HEK293 (cell line): Measurements from ENCODE around the gene NRP1.

Source experiments
- CTCF ChIP-seq: fragments of 450-650 bp; formaldehyde crosslinking; IDR thresholded peaks from 2 replicates; pipeline ENCODE4 v1.5.1; 2016; ENCODE audit warnings: missing biosample characterization, missing genetic modification characterization
- EGR2 ChIP-seq: fragments of 450-650 bp; formaldehyde crosslinking; IDR thresholded peaks from 2 replicates; pipeline ENCODE4 v1.5.1; 2016; ENCODE audit warnings: low read depth, missing biosample characterization, missing genetic modification characterization
- FEZF1 ChIP-seq: fragments of 450-650 bp; formaldehyde crosslinking; IDR thresholded peaks from 2 replicates; pipeline ENCODE4 v1.5.1; 2016; ENCODE audit warnings: missing biosample characterization, missing genetic modification characterization
- PRDM1 ChIP-seq: fragments of 450-650 bp; formaldehyde crosslinking; IDR thresholded peaks from 2 replicates; pipeline ENCODE4; 2016; ENCODE audit warnings: missing biosample characterization, missing genetic modification characterization
- REST ChIP-seq: fragments of 450-650 bp; formaldehyde crosslinking; IDR thresholded peaks from 2 replicates; pipeline ENCODE4 v1.5.1; 2016; ENCODE audit warnings: missing biosample characterization, missing genetic modification characterization
- YY1 ChIP-seq: fragments of 450-650 bp; formaldehyde crosslinking; IDR thresholded peaks from 2 replicates; pipeline ENCODE4 v1.5.1; 2018; ENCODE audit warnings: missing biosample characterization, missing genetic modification characterization
- ZBTB21 ChIP-seq: fragments of 450-650 bp; formaldehyde crosslinking; IDR thresholded peaks from 2 replicates; pipeline ENCODE4 v1.5.1; 2017; ENCODE audit warnings: missing biosample characterization, missing genetic modification characterization
- ZBTB7A ChIP-seq: fragments of 450-650 bp; formaldehyde crosslinking; IDR thresholded peaks from 2 replicates; pipeline ENCODE4 v1.5.1; 2016; ENCODE audit warnings: low read depth, missing biosample characterization, missing genetic modification characterization
- ZNF140 ChIP-seq: fragments of 450-650 bp; formaldehyde crosslinking; IDR thresholded peaks from 2 replicates; pipeline ENCODE4 v1.5.1; 2016; ENCODE audit warnings: missing biosample characterization, missing genetic modification characterization
- ZNF707 ChIP-seq: fragments of 450-650 bp; formaldehyde crosslinking; IDR thresholded peaks from 2 replicates; pipeline ENCODE4 v1.5.1; 2016; ENCODE audit warnings: missing biosample characterization, missing genetic modification characterization
- ZNF785 ChIP-seq: fragments of 450-650 bp; formaldehyde crosslinking; IDR thresholded peaks from 2 replicates; pipeline ENCODE4 v1.5.1; 2016; ENCODE audit warnings: missing biosample characterization, missing genetic modification characterization
- ZNF792 ChIP-seq: fragments of 450-650 bp; formaldehyde crosslinking; IDR thresholded peaks from 2 replicates; pipeline ENCODE4 v1.5.1; 2016; ENCODE audit warnings: missing biosample characterization, missing genetic modification characterization
- ZSCAN30 ChIP-seq: fragments of 450-650 bp; IDR thresholded peaks from 2 replicates; pipeline ENCODE4 v1.5.1; 2018; ENCODE audit warnings: missing biosample characterization, mild to moderate bottlenecking, missing genetic modification characterization, moderate library complexity
- ZXDB ChIP-seq: fragments of 450-650 bp; formaldehyde crosslinking; IDR thresholded peaks from 2 replicates; pipeline ENCODE4 v1.5.1; 2016; ENCODE audit warnings: missing biosample characterization, missing genetic modification characterization

GRCh38 chr10:33137356-33138005 is 197.0 kb downstream of the NRP1 start:
- TF ChIP-seq CTCF (tag by site-specific recombination) (no peak), REST (tag by site-specific recombination) (no peak), ZNF707 (tag by site-specific recombination) (no peak), ZNF785 (tag by site-specific recombination) (no peak), EGR2 (tag by site-specific recombination) (no peak), ZXDB (tag by site-specific recombination) (no peak), ZBTB7A (no peak), PRDM1 (no peak), ZBTB21 (tag by site-specific recombination) (no peak), ZNF140 (tag by site-specific recombination) (no peak), FEZF1 (tag by site-specific recombination) (no peak), YY1 (tag by site-specific recombination) (no peak), ZSCAN30 (no peak), ZNF792 (tag by site-specific recombination) (no peak)
